Measurements from ENCODE around the gene BACE1-AS. TPM values are rescaled to one million over a fixed set of nuclear protein-coding genes. Genes with fewer than 3 reads are reported as not detected.

BACE1-AS gene
- total RNA-seq, 1 experiment from 2014 or later: 8.8 TPM

DNA sequence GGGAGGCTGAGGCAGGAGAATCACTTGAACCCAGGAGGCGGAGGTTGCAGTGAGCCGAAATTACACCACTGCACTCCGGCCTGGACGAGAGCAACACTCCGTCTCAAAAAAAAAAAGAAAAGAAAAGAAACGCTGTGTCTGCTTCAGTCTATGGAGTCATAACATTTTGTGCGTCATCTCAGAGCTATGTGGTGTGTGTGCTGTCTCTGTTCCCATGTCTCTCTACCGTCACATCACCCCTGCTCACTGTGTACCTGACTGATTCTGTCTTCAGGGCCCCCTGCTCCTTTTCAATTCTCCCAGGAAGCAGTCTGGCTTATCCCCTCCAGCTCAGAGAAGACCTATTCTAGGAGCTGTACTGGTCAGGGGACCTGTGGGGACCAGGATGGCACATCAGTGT, 7.0 kb downstream of the BACE1-AS start:
- Mint-ChIP-seq H3K4me3 (ENCODE audit: low read depth, unreplicated experiment) (no peak overlapping the region), H3K27ac (ENCODE audit: unreplicated experiment) (no peak overlapping the region), H3K9me3 (ENCODE audit: low read depth, unreplicated experiment) (no peaks in the 10 kb centered on the region), H3K27me3 (ENCODE audit: unreplicated experiment) (peaks cover 22% of the 10 kb centered on the region), H3K36me3 (ENCODE audit: insufficient read depth, unreplicated experiment) (peaks cover 5% of the 10 kb centered on the region), H3K4me1 (ENCODE audit: low read depth, unreplicated experiment) (peaks cover 22% of the 10 kb centered on the region)
- no TSS peak for BruUV-seq (replicated peaks)
- TF ChIP-seq, protein P1, sequence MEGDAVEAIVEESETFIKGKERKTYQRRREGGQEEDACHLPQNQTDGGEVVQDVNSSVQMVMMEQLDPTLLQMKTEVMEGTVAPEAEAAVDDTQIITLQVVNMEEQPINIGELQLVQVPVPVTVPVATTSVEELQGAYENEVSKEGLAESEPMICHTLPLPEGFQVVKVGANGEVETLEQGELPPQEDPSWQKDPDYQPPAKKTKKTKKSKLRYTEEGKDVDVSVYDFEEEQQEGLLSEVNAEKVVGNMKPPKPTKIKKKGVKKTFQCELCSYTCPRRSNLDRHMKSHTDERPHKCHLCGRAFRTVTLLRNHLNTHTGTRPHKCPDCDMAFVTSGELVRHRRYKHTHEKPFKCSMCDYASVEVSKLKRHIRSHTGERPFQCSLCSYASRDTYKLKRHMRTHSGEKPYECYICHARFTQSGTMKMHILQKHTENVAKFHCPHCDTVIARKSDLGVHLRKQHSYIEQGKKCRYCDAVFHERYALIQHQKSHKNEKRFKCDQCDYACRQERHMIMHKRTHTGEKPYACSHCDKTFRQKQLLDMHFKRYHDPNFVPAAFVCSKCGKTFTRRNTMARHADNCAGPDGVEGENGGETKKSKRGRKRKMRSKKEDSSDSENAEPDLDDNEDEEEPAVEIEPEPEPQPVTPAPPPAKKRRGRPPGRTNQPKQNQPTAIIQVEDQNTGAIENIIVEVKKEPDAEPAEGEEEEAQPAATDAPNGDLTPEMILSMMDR (IDR thresholded peaks at IDR 0.05; ENCODE audit: unreplicated experiment): no peak
- DNase-seq: no peak
- intact Hi-C loops (cut with micrococcal nuclease; ENCODE audit: unreplicated experiment): no loop called here
- CTCF ChIA-PET: no interaction called here

DNA sequence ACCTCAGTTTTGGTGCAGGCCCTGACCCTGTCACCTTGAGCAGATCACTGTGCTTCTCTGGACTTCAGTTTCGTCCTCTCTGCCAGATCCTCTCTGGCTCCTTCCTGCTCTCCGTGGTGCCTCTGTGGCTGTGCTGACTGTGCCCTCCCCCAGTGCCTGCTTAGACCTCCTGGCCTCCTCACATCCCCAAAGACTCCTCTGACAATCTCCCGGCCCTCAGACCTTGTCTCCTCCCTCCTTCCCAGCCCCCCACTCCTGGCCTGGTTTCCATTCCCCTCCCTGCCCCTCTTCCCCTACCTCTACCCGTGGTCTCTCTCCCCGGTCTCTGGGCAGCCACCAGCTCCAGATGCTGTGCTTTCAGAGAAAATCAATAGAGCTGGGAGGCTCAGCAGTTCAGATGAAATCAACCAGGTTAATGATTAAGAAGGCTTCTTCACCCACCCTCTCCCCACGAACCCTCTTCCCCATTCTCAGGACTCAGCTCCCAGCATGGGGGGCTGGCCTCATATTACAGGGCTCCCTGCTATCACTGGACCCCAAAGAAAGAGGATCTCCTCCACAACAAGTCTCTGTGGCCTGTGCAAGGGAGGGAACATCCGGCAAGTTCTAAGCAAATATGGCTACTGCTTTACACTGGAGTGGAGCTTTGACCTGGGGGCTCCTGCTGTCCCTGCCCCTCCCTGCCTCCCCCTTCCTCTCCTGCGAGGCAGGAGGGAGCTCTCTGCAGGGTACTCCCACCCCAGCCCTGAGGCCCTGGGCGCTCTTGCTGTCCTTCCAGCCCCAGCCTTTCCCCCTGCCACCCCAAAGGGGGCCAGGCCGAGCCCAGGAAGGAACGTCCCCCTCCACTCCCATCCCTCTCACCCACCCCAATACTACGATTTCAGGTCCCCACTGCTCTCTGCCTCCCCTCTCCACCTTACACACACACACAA, 8.5 kb downstream of the BACE1-AS start:
- no peaks in the 10 kb centered on the region for H3K9me3 Mint-ChIP-seq (ENCODE audit: low read depth, unreplicated experiment)
- peak overlapping the region; percentile 38 for H3K27ac Mint-ChIP-seq (ENCODE audit: unreplicated experiment)
- intact Hi-C loops (cut with micrococcal nuclease; ENCODE audit: unreplicated experiment): no loop called here
- DNase-seq: peak; percentile 12
- peaks cover 22% of the 10 kb centered on the region for H3K4me1 Mint-ChIP-seq (ENCODE audit: low read depth, unreplicated experiment)
- H3K4me3 Mint-ChIP-seq (ENCODE audit: low read depth, unreplicated experiment): peak overlapping the region; percentile 31
- no TSS peak for BruUV-seq (replicated peaks)
- H3K27me3 Mint-ChIP-seq (ENCODE audit: unreplicated experiment): peaks cover 22% of the 10 kb centered on the region
- TF ChIP-seq, protein P1 (IDR thresholded peaks at IDR 0.05; ENCODE audit: unreplicated experiment): no peak
- peaks cover 5% of the 10 kb centered on the region for H3K36me3 Mint-ChIP-seq (ENCODE audit: insufficient read depth, unreplicated experiment)
- CTCF ChIA-PET: interaction anchor here (0.9 kb wide), 1 partner anchor 127 kb away, joined by 3 read pairs; no protein-coding TSS in a partner anchor

DNA sequence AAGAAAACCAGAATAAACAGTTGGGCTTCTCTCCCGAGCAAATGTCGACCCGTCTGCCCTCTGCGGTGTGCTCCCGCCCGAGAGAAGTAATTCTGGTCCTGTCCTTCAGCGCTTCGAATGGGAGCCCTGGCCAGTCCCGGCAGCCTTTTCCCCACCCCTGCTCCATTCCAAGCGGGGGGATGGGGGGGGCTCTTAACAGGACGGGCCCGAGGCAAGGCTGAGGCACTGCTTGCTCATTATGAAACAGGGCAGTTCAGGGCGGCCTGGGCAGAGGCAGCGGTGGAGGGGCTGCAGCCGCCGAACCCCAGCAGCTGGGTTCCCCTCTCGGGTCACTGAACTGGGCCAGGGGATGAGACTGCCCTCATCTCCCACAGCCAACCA, 9.1 kb downstream of the BACE1-AS start:
- DNase-seq: no peak
- H3K4me3 Mint-ChIP-seq (ENCODE audit: low read depth, unreplicated experiment): peak overlapping the region; percentile 31
- BruUV-seq (replicated peaks): no TSS peak
- CTCF ChIA-PET: interaction anchor here (0.6 kb wide), 1 partner anchor 418 kb away, joined by 7 read pairs; no protein-coding TSS in a partner anchor
- H3K27ac Mint-ChIP-seq (ENCODE audit: unreplicated experiment): peak overlapping the region; percentile 38
- intact Hi-C loops (cut with micrococcal nuclease; ENCODE audit: unreplicated experiment): no loop called here
- H3K27me3 Mint-ChIP-seq (ENCODE audit: unreplicated experiment): peaks cover 22% of the 10 kb centered on the region
- H3K36me3 Mint-ChIP-seq (ENCODE audit: insufficient read depth, unreplicated experiment): peaks cover 5% of the 10 kb centered on the region
- peaks cover 22% of the 10 kb centered on the region for H3K4me1 Mint-ChIP-seq (ENCODE audit: low read depth, unreplicated experiment)
- TF ChIP-seq, protein P1 (IDR thresholded peaks at IDR 0.05; ENCODE audit: unreplicated experiment): no peak
- no peaks in the 10 kb centered on the region for H3K9me3 Mint-ChIP-seq (ENCODE audit: low read depth, unreplicated experiment)

DNA sequence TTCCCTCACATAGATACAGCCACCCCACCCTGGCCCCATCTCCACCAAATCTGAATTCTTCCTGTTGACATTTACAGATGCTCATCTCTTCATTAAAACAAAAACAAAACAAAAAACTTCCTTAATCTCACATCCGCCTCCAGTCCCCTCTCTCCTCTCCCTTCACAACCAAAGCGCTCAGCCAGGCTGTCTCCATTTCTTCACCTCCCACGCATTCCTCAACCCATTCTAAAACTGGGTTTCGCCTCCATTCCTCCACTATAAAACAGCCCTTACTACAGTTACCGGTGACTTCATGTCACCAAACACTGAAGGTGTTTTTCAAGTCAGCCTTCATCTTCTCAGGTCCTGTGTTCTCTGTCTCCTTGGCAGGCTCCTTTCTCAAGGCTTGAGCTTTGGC, 9.6 kb downstream of the BACE1-AS start:
- intact Hi-C loops (cut with micrococcal nuclease; ENCODE audit: unreplicated experiment): no loop called here
- H3K36me3 Mint-ChIP-seq (ENCODE audit: insufficient read depth, unreplicated experiment): peaks cover 5% of the 10 kb centered on the region
- BruUV-seq (replicated peaks): no TSS peak
- no peak for DNase-seq
- CTCF ChIA-PET: interaction anchor here (0.6 kb wide), 1 partner anchor 418 kb away, joined by 7 read pairs; no protein-coding TSS in a partner anchor
- H3K4me3 Mint-ChIP-seq (ENCODE audit: low read depth, unreplicated experiment): no peak overlapping the region
- peaks cover 22% of the 10 kb centered on the region for H3K4me1 Mint-ChIP-seq (ENCODE audit: low read depth, unreplicated experiment)
- no peaks in the 10 kb centered on the region for H3K9me3 Mint-ChIP-seq (ENCODE audit: low read depth, unreplicated experiment)
- TF ChIP-seq, protein P1 (IDR thresholded peaks at IDR 0.05; ENCODE audit: unreplicated experiment): no peak
- H3K27me3 Mint-ChIP-seq (ENCODE audit: unreplicated experiment): peaks cover 22% of the 10 kb centered on the region
- H3K27ac Mint-ChIP-seq (ENCODE audit: unreplicated experiment): no peak overlapping the region
